GM20431 (cell line): Measurements from ENCODE around the gene TMEM72.

Experiments
- in situ Hi-C: fragments of 300-500 bp; cut with MseI, MboI; formaldehyde crosslinking; loops from one replicate; pipeline ENCODE4 v1.15.0; 2020; ENCODE audit warnings: low sequenced_read_pairs; ENCODE audit not compliant: unreplicated experiment

The TMEM72 gene

GRCh38 chr10:44983066-44983894, 72.1 kb downstream of the TMEM72 start:
- in situ Hi-C loops: no loop called here

- in situ Hi-C loops: no loop called here
Observed at GRCh38 chr10:44983895-44984278, 72.8 kb downstream of the TMEM72 start.

DNA sequence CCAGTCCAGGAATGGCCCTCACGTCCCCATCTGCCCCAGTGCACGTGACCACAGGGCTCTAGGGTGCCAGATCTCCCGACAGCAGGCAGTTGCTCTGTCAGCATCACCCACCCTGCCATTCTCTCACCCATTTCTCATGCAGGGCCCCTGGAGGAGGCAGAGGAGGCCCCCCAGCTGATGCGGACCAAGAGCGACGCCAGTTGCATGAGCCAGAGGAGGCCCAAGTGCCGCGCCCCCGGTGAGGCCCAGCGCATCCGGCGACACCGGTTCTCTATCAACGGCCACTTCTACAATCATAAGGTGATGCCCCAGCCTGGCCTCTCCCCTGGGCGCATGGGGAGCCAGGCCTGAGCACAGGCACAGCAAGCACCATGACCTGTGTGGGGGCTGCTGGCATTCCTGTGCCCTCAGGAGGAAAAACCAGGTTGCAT, 73.5 kb downstream of the TMEM72 start:
- in situ Hi-C loops: no loop called here

DNA sequence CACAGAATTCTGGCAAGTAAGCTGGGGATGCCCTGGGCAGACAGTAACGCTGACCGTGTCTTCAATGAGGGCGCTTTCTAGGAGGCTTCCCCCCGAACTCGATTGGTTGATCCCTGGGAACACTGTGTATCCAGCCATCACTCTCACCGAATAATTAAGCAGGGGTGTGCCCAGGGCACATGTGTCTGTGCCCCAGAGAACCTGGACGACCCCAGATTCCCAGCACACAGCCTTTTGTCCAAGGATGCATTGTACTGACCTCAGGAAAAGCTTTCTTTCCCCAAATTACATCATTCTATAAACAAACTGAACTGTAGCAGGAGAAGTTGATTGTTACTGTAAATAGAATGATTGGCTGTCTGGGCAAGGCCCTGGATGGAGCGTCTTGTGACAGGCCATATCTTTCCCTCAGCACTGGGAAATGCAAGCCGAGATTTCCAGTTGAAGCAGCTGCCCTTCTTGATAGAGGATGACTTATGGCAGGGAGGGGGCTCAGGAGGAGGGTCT, 74.1 kb downstream of the TMEM72 start:
- in situ Hi-C loops: no loop called here

- in situ Hi-C loops: no loop called here
Observed at GRCh38 chr10:44986179-44986578, 75.0 kb downstream of the TMEM72 start.
